ENCODE data around the gene CELA3B.
A peak's percentile ranks its signal among the peaks of the same experiment; 100 is the strongest.
"Not testable (repeated sequence)": the region's sequence is repeated elsewhere in the genome, so short reads cannot be mapped to it uniquely, and the experiment has no call there.

CELA3B gene

GRCh38 chr1:22014575-22015206, 37.9 kb downstream of the CELA3B start:
- not testable (repeated sequence) for DNase-seq

DNA sequence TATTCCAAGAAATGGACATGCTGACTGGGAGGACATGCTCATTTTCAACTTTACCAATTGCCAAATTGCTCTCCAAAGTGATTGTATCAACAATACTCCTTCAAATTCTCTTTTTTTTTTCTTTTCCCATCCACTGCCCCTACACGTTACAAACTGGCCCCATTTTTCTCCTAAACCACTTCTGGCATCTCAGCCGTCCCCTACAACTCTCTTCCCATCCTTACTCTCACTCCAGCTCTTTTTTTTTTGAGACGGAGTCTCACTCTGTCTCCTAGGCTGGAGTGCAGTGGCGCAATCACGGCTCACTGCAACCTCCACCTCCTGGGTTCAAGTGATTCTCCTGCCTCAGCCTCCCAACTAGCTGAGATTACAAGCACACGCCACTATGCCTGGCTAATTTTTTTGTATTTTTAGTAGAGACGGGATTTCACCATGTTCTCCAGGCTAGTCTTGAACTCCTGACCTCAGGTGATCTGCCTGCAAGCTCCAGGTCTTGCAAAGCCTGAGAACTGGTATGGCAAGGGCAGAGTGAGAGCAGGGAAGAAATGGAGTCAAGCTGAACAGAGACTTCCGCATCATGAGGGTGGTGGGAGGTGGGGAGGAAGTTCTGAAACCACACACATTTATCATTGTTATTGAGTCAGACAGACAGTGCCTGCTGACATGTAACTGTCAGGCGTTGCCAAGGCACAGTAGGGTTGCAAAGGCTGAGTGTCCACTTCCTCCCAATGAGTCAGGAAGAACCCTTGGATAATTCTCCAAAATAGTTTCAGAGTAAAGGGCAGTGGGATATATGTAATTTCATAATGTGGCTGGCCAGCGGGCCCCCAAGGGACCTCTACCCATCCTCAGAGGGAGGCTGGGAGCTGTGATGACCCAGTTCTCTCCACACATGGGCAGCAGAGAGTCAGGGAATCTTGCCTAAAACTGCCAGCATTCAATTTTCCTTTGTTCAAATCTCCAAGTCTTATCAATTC, 42.0 kb downstream of the CELA3B start:
- peak; percentile 68 for DNase-seq

DNA sequence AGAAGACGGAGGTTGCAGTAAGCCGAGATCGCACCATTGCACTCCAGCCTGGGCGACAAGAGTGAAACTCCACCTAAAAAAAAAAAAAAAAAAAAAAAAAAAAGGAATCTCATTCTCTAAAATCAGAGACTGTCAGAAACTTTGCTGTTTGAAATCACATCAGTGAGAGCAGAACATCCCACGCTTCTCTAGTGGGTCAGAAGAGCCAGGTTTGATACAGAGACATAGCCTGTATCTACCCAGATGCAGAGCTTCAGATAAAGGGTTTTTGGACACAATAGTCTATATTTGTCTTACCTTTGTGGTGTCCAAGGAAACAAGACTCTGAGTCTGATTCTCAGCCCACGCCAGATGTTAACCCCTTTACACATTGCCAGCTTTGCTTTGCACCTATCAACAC, 44.2 kb downstream of the CELA3B start:
- DNase-seq: no peak

- DNase-seq: peak; percentile 74
Measured at GRCh38 chr1:22024485-22025367, 47.9 kb downstream of the CELA3B start.

DNA sequence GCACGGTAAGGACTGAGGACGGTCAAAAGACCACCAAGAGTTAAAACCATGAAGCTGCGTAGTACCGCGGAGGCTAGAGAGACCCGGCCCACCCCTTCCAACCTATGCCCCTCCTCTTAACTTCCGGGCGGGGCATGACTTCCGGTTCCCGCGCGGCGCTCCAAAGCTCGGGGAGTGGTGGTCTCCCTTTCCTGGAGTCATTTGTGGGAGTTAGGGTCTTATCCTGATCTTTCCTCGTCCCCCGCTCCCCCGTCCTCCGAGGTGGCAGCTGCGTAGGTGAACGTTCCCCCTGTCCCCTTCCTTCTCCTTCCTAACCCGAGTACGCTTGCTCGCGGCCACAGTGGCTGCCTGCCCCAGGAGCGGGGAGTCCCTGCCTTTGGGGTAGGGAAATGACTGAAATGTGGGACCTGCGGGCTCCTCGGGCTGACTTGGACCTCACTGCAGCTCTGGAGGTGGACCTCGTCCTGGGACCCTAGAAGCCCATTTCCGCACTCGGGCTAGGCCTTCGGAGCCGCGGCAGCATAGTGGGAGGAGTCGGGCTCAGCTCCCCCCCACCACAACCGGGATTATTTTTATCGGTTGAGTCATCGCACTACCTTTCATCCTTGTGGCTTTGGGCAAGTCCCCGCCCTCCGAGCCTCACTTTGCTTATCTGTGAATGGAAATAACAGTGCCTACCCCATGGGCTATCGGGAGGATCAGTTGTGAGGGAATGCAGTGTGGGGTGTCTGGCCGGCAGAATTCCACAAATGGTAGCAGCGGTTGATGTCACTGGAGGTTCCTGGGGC, 48.7 kb downstream of the CELA3B start:
- DNase-seq: peak; percentile 91

- DNase-seq: no peak
Measured at GRCh38 chr1:22026924-22027289, 50.1 kb downstream of the CELA3B start.

- DNase-seq: no peak
Measured at GRCh38 chr1:22030057-22030456, 53.2 kb downstream of the CELA3B start.

DNA sequence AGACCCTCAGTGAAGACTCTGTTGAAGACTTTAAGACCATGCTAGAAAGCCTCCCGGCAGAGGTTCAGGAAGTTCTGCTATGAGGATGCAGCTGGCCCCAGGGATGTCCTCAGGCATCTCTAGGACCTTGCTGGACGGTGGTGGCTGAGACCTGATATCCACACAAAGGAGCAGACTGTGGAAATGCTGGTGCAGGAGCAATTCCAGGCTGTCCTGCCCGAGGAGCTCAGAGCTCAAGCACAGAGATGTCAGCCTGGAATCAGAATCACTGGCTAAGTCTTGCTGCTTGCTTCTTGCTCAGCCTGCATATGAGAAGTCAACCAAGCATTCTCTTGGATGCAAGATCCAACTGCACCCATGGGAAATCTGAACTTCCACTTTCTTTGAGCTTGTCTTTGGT, 53.7 kb downstream of the CELA3B start:
- no peak for DNase-seq

DNA sequence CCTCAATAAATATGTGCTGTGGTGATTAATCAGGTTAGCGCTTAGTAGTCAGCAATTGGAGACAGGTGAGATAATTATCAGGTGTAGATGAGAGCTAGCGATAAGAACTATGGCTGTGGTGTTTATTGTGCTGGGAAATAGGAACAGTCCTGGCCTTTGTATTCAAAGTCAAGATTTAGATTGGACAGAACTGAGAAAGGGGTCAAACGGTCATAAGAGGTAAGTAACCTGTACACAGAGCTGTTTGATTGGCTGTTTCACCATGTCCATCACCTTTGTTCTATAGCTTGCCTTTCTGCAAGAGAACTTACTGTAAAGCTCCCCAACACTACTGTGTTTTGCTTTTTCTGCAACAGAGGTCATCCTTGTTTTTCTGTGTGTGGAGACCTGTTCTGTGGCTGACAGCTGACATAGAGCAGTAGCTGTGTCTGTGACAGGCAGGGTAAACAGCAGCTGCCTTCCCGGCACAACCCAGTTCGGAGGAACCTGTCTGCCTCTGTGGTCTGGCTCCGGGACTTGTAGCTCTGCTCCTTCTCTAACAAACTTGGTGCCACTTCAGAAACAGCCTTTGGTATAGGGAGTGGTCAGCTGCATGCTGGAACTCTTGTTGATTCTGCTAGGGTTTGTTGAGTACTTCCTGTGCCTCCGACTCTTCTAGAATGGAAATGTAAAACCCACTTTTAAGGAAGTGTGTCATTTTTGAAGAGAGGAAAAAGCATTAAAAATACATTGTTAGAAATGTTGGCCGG, 54.6 kb downstream of the CELA3B start:
- peak; percentile 26 for DNase-seq

- not testable (repeated sequence) for DNase-seq
Measured at GRCh38 chr1:22034834-22035233, 58.0 kb downstream of the CELA3B start.

DNA sequence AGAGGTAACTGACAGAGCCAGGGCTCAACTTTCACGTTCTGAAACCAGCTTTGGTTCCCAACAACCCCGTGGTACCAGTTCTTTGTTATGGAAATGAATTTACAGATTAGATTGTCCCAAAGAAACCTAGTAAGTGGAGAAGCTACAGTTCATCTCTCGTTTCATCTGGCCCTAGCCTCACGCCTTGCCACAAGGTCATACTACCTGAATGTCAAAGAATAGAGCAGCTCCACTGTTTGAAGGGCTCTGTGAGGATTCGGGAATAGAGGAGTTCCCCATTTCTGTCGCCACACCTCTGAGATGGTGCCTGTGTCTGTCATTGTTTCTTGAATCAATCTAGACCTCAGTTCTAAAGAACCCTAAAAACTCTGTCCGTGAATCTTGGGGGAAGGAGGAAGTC, 60.7 kb downstream of the CELA3B start:
- DNase-seq: no peak

DNA sequence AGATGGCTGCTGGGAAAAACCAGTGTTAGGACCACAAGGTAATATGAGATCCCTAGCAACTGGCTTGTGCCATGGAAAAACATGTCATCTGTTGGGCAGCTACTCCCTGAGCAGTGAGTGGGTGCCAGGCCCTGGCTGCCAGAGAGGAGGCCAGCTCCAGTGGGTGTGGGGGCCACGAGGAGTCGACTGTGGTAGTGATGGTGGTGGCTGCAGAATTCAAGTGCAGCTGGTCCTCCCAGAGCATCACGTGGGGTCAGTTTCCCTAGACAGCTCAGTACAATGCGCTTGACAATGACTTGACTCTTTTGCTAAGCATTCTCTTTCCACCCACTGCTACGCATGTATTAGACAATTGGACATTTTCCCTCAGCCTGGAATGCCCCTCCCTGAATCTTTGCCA, 61.2 kb downstream of the CELA3B start:
- no peak for DNase-seq

Measured in activated naive CD4-positive, alpha-beta T cell treated with anti-CD3 and anti-CD28 coated beads, Interleukin-2, amount 50 U/mL, for 16 hours (primary cell).